Keratinocyte (primary cell): Measurements from ENCODE around the gene SERPINB5. TPM values are rescaled to one million over a fixed set of nuclear protein-coding genes. Genes with fewer than 3 reads are reported as not detected.

ENCODE experiments used
- DNase-seq: peaks from one replicate; pipeline ENCODE4 v3.0.0-alpha.2; 2011; ENCODE audit warnings: low read depth, missing footprints, low spot score
- FAIRE-seq: peaks from 2 replicates; lab custom pipeline; 2011; peaks lifted over from hg19 to GRCh38; lab: Jason Lieb, UNC
- H2AFZ ChIP-seq: 2 replicates; pipeline ENCODE4 v1.6.0; 2012; ENCODE audit warnings: low read length, control low read depth, inconsistent platforms; ENCODE audit not compliant: control insufficient read depth
- H3K27ac ChIP-seq: 2 replicates; pipeline ENCODE4 v1.5.1; 2011; ENCODE audit warnings: low read length; ENCODE audit not compliant: control insufficient read depth, insufficient read depth
- H3K27me3 ChIP-seq: 3 replicates; pipeline ENCODE4 v1.6.0; 2011; ENCODE audit warnings: low read length; ENCODE audit not compliant: control insufficient read depth, insufficient read depth; ENCODE audit errors: extremely low read depth
- H3K36me3 ChIP-seq, 2 experiments: 2 replicates in 1 of 2; 3 replicates in 1 of 2; pipeline ENCODE4 v1.5.1; 2011; ENCODE audit warnings: low read length in 2 of 2, mild to moderate bottlenecking in 1 of 2; ENCODE audit not compliant: control insufficient read depth in 2 of 2, insufficient read depth in 2 of 2; ENCODE audit errors: extremely low read depth in 1 of 2
- H3K4me1 ChIP-seq: 3 replicates; pipeline ENCODE4 v1.5.1; 2011; ENCODE audit warnings: low read length; ENCODE audit not compliant: control insufficient read depth, insufficient read depth; ENCODE audit errors: extremely low read depth
- H3K4me2 ChIP-seq: 3 replicates; pipeline ENCODE4 v1.6.0; 2011; ENCODE audit warnings: low read depth, low read length; ENCODE audit not compliant: control insufficient read depth, insufficient read depth; ENCODE audit errors: extremely low read depth
- H3K4me3 ChIP-seq, 3 experiments: fragments of 200-600 bp in 1 of 3; sonication (generic) in 1 of 3; 2 replicates in 2 of 3; 3 replicates in 1 of 3; pipeline ENCODE4 v1.5.1; 2011 to 2016; ENCODE audit warnings: low read length in 3 of 3, mild to moderate bottlenecking in 3 of 3, control low read depth in 2 of 3, inconsistent platforms in 1 of 3, low read depth in 1 of 3, mixed read lengths in 1 of 3, mixed run types in 1 of 3, moderate library complexity in 1 of 3; ENCODE audit not compliant: control insufficient read depth in 2 of 3, insufficient read depth in 2 of 3; ENCODE audit errors: extremely low read depth in 1 of 3
- H3K79me2 ChIP-seq: 2 replicates; pipeline ENCODE4 v1.6.0; 2012; ENCODE audit warnings: low read length; ENCODE audit not compliant: control insufficient read depth, insufficient read depth
- H3K9ac ChIP-seq: 3 replicates; pipeline ENCODE4 v1.6.0; 2011; ENCODE audit warnings: low read length; ENCODE audit not compliant: control insufficient read depth, insufficient read depth; ENCODE audit errors: extremely low read depth
- H3K9me1 ChIP-seq: 3 replicates; pipeline ENCODE4 v1.6.0; 2011; ENCODE audit warnings: low read length; ENCODE audit not compliant: control insufficient read depth, insufficient read depth; ENCODE audit errors: extremely low read depth
- H3K9me3 ChIP-seq: 2 replicates; pipeline ENCODE4 v1.5.1; 2012; ENCODE audit warnings: low read depth, low read length; ENCODE audit not compliant: control insufficient read depth
- H4K20me1 ChIP-seq: 3 replicates; pipeline ENCODE4 v1.6.0; 2011; ENCODE audit warnings: low read length; ENCODE audit not compliant: control insufficient read depth, insufficient read depth; ENCODE audit errors: extremely low read depth
- CTCF ChIP-seq, 3 experiments: IDR thresholded peaks in 1 of 3; conservative IDR thresholded peaks in 1 of 3; optimal IDR thresholded peaks in 1 of 3; 2 replicates in 2 of 3; 3 replicates in 1 of 3; pipeline versions ENCODE3 to v1.5.1; 2011; ENCODE audit warnings: low read length in 3 of 3, mild to moderate bottlenecking in 3 of 3, moderate library complexity in 2 of 3, control low read depth in 1 of 3, inconsistent platforms in 1 of 3; ENCODE audit not compliant: insufficient read depth in 2 of 3; ENCODE audit errors: extremely low read depth in 1 of 3
- EZH2 ChIP-seq: IDR thresholded peaks from one replicate; pipeline ENCODE4 v1.6.1; 2012; ENCODE audit warnings: inconsistent platforms, mild to moderate bottlenecking, low read length, moderate library complexity
- dilution Hi-C: fragments of 300-500 bp; cut with MboI; formaldehyde crosslinking; loops from one replicate; pipeline ENCODE4 v1.7.0; 2020; ENCODE audit warnings: low sequenced_read_pairs; ENCODE audit not compliant: extremely low pct_ligation_motif_present
- polyA plus RNA-seq, 5 experiments: library from polyadenylated mRNA; depleted of rRNA in 3 of 5; stranded (reverse) in 3 of 5; stranded (forward) in 1 of 5; unstranded in 1 of 5; fragments of >200 nt; gene quantifications; 1 replicate in 1 of 5; 2 replicates in 3 of 5; 3 replicates in 1 of 5; pipeline versions ENCODE4 v1.2.1 to v1.2.3, GENCODE V29; 2011 to 2012; ENCODE audit warnings: missing spikeins in 2 of 5, low read depth in 1 of 5, low replicate concordance in 1 of 5

The SERPINB5 gene
- polyA plus RNA-seq, 1 donor (not counting 4 experiments of a cell fraction or from before 2014, with no cell fraction given): 833 TPM

- Histone ChIP-seq H4K20me1 (no peaks in the 10 kb centered on the region), H3K4me2 (no peak overlapping the region), H3K27ac (no peak overlapping the region), H3K9ac (no peak overlapping the region), H3K27me3 (no peaks in the 10 kb centered on the region), H3K4me1 (no peaks in the 10 kb centered on the region), H2AFZ (no peak overlapping the region), H3K4me3 (no peak overlapping the region), H3K36me3 (no peaks in the 10 kb centered on the region), H3K9me1 (no peaks in the 10 kb centered on the region), H3K79me2 (no peaks in the 10 kb centered on the region), H3K9me3 (no peaks in the 10 kb centered on the region)
- no peak for DNase-seq
- TF ChIP-seq CTCF (optimal IDR thresholded peaks at IDR 0.05 in 1 of 3, IDR thresholded peaks at IDR 0.05 in 1 of 3, conservative IDR thresholded peaks at IDR 0.05 in 1 of 3; ENCODE audit: extremely low read depth in 1 of 3, insufficient read depth in 2 of 3, low read length in 3 of 3) (peak in 1 of 3 experiments; percentile 11), EZH2 (no peak)
- dilution Hi-C loops: no loop called here
- FAIRE-seq: no peak
Observed at GRCh38 chr18:63514888-63515678, 38.3 kb downstream of the SERPINB5 start.

- Histone ChIP-seq H3K9me3 (no peaks in the 10 kb centered on the region), H3K4me1 (no peaks in the 10 kb centered on the region), H3K27me3 (no peaks in the 10 kb centered on the region), H4K20me1 (no peaks in the 10 kb centered on the region), H3K4me3 (no peak overlapping the region), H2AFZ (no peak overlapping the region), H3K36me3 (no peaks in the 10 kb centered on the region), H3K27ac (no peak overlapping the region), H3K9me1 (no peaks in the 10 kb centered on the region), H3K4me2 (no peak overlapping the region), H3K9ac (no peak overlapping the region), H3K79me2 (no peaks in the 10 kb centered on the region)
- TF ChIP-seq EZH2: no peak
- TF ChIP-seq CTCF (optimal IDR thresholded peaks at IDR 0.05 in 1 of 3, IDR thresholded peaks at IDR 0.05 in 1 of 3, conservative IDR thresholded peaks at IDR 0.05 in 1 of 3; ENCODE audit: extremely low read depth in 1 of 3, insufficient read depth in 2 of 3, low read length in 3 of 3): no peak
- no peak for FAIRE-seq
- dilution Hi-C loops: no loop called here
- no peak for DNase-seq
Observed at GRCh38 chr18:63515801-63516200, 39.0 kb downstream of the SERPINB5 start.
